Measurements from ENCODE around the gene PRR7.
"Not testable (repeated sequence)": the region's sequence is repeated elsewhere in the genome, so short reads cannot be mapped to it uniquely, and the experiment has no call there.

The PRR7 gene

GRCh38 chr5:177484902-177485549, 38.4 kb downstream of the PRR7 start:
- DNase-seq (ENCODE audit: low read depth): peak; percentile 32

GRCh38 chr5:177485753-177486152, 39.1 kb downstream of the PRR7 start:
- not testable (repeated sequence) for DNase-seq (ENCODE audit: low read depth)

GRCh38 chr5:177486256-177486655, 39.6 kb downstream of the PRR7 start:
- no peak for DNase-seq (ENCODE audit: low read depth)

- no peak for DNase-seq (ENCODE audit: low read depth)
These were observed 40.5 kb downstream of the PRR7 start for GRCh38 chr5:177487144-177487543.

GRCh38 chr5:177487975-177488374, 41.4 kb downstream of the PRR7 start:
- DNase-seq (ENCODE audit: low read depth): peak; percentile 19

DNA sequence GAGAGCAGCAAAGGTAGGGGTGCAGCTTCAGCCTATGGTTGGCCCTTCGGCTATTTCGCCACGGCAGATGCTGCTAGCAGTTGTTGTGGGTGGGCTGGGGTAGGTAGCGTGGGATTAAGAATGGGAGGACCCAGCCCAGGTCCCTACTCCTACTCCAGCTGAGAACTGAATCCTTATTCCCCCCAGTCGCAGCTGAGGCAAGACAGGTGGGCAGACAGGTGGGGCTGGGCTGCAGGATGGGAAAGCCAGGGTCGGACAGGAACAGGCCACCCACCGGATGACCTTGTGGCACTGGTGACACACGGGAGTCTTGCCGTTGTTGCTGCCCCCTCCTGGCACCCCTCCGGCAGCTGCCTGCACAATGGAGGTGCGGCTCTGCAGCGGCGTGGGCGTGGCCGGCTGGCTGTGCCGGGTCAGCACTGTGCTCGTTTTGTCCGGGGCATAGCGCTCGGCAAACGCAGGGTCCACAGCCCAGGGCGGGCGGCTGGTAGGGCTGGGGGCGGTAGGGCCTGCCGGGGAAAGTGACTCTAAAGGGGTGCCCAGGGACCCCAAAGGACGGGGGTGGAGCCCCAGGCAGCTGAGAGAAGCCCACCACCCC, 42.6 kb downstream of the PRR7 start:
- peak; percentile 30 for DNase-seq (ENCODE audit: low read depth)

- no peak for DNase-seq (ENCODE audit: low read depth)
These were observed 43.8 kb downstream of the PRR7 start for GRCh38 chr5:177490311-177490991.

- DNase-seq (ENCODE audit: low read depth): no peak
These were observed 44.4 kb downstream of the PRR7 start for GRCh38 chr5:177490992-177491391.

DNA sequence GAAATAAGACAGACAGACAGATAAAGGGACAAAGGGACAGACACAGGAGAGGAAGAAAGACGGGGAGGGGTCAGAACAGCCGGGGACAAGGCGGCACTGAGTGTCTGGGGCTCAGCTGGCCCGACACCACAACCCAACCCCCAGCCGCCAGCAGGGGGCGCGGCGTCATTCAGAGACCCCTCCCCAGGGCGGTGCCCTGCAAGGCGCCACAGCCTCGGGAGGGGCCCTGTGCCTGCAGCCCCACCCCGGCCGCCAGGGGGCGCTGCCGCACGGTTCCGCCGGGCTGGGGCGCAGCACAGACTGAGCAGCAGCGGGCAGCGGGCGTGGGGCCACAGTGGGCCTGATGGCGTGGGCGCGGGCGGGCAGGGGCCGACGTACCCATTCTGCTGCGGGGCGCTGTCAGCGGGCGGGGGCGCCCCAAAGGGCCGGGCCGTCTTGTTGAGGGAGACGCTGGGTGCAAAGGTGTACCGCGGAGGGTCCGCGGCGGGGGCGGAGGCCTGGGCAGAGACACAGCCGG, 44.9 kb downstream of the PRR7 start:
- peak; percentile 53 for DNase-seq (ENCODE audit: low read depth)

DNA sequence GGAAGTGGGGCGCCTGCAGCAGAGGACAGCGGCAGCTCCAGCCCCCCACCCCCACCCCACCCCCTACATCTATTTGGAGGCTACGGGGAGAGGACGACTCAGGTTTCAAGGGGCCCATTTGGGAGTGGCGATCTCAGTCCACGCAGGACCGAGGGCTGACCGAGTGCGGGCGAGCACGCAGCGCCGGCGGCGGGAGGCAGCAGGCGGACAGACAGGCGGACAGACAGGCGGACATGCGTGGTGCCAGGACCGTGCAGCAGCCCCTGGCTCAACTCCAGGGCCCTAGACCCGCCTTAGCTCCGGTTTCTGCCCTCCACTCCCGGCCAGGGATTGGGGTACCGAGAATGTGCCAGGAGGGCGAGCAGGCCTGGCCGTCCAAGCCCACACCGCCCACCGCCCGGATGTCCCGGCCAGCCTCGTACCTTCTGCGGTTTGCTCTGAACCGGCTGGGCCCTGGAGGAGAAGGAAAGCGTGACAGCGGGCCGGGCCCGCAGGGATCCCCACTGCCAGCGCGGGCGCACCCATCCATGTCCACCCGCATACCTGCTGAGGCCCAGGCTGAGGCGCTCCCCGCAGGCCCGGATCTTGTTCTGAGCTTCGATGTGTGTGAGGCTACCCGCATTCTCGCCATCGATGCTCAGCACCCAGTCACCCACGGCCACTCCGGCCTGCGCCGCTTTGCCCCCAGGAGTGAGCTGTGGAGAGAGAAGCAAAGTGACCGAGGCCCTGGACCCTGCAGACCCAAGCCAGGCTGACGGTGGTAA, 45.6 kb downstream of the PRR7 start:
- no peak for DNase-seq (ENCODE audit: low read depth)

DNA sequence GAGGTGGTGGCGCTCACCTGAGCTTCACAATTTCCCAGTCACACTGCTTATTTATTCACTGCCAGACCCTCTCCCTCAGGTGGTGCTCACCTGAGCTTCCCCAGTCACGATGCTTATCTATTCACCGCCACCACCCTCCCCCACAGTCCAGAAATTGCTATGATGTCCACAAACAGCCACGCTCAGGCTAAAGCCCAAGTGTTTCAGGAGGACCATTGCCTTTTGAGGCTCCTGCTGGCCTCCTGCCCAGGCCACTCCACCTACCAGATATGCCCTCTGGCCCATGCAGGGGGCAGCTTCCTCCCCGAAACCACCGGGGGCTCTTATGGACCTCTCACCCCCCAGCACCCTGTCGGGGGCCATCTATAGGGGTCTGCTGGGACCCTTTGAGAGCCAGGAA, 46.2 kb downstream of the PRR7 start:
- DNase-seq (ENCODE audit: low read depth): no peak

DNA sequence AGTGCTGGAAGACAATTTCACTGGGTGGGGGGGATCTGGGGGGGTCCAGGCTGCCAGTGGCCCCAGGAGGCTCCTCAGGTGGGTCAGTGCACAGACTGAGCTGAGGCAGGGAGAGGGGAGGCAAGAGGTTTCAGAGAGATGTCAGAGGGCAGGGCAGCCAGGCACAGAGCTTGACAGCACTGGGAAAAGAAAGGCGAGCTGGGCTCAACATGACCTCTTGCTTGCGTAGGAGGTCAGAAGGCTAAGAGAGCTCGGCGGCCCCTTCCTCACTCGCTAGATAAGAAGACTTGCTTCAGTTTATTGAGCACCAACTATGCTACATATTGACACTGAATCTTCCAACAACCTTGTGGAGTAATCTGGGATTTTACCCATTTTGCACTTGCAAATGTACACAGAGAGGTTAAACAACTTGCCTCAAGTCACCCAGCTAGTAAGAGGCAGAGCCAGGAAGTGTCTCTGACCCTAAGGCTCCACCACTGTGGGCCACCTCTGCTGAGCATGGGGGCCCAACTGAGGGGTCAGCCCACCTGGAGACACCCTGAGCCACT, 47.3 kb downstream of the PRR7 start:
- no peak for DNase-seq (ENCODE audit: low read depth)

- peak; percentile 97 for DNase-seq (ENCODE audit: low read depth)
These were observed 48.0 kb downstream of the PRR7 start for GRCh38 chr5:177494346-177495195.

GRCh38 chr5:177495243-177496060, 48.8 kb downstream of the PRR7 start:
- DNase-seq (ENCODE audit: low read depth): peak; percentile 98

- DNase-seq (ENCODE audit: low read depth): peak; percentile 78
These were observed 49.6 kb downstream of the PRR7 start for GRCh38 chr5:177496070-177496726.

DNA sequence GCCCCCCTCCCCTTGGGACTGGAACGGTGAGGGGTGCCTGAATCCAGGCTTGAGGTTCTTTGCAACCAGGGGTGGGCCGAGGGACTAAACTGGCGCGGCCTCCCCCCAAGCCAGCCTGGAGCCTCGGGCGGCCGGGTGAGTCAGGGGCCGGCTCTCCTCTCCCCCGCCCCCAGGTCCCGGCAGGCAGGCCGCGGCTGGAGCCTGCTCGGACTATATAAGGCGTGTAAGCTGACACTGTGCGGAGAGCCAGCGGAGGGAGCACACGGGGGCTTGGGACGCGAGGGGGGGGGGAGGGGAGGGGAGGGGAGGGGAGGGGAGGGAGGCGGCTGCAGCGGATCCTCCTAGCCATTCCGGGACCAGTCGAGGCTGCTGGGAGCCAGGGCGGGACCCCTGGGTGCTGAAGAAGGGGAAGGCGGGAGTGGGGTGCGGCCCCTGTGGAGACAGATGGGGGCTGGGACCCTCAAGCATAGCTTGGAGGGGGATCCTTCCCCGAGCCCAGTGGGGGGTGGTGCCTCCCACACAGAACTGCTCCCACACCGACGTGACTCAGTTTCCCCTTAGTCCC, 50.2 kb downstream of the PRR7 start:
- DNase-seq (ENCODE audit: low read depth): peak; percentile 97

- DNase-seq (ENCODE audit: low read depth): peak; percentile 99
These were observed 50.8 kb downstream of the PRR7 start, which contains the start of gene PDLIM7 for GRCh38 chr5:177497292-177498012. PDLIM7 (minus strand) TSS chr5:177497604; CDS start chr5:177496512, 1,092 bp downstream.

- no peak for DNase-seq (ENCODE audit: low read depth)
These were observed 51.6 kb downstream of the PRR7 start for GRCh38 chr5:177498013-177498787.
